Type B pancreatic cell (in vitro differentiated cells): ENCODE data around the gene RAX. TPM values are rescaled to one million over a fixed set of nuclear protein-coding genes. Genes with fewer than 3 reads are reported as not detected.

Experiments used
- DNase-seq: peaks from one replicate; pipeline ENCODE4 v3.0.0; 2021; ENCODE audit warnings: mixed read lengths; ENCODE audit not compliant: unreplicated experiment; ENCODE audit errors: extremely low spot score
- H3K27ac Mint-ChIP-seq: 2 replicates; pipeline ENCODE4 v1.8.0; 2021; ENCODE audit warnings: mild to moderate bottlenecking, mixed read lengths
- H3K27me3 Mint-ChIP-seq: 2 replicates; pipeline ENCODE4 v1.8.0; 2021; ENCODE audit warnings: mixed read lengths
- H3K36me3 Mint-ChIP-seq: 2 replicates; pipeline ENCODE4 v1.8.0; 2021; ENCODE audit warnings: mixed read lengths
- H3K4me1 Mint-ChIP-seq: one replicate; pipeline ENCODE4 v1.8.0; 2021; ENCODE audit warnings: mixed read lengths; ENCODE audit not compliant: unreplicated experiment
- H3K4me3 Mint-ChIP-seq: 2 replicates; pipeline ENCODE4 v1.8.0; 2021; ENCODE audit warnings: mild to moderate bottlenecking, mixed read lengths
- H3K9me3 Mint-ChIP-seq: 2 replicates; pipeline ENCODE4 v1.8.0; 2021; ENCODE audit warnings: mixed read lengths
- CTCF ChIP-seq: fragments of 200-600 bp; sonication (generic); conservative IDR thresholded peaks from 2 replicates; pipeline ENCODE4 v1.5.0; 2021; ENCODE audit warnings: antibody characterized with exemption, mild to moderate bottlenecking
- total RNA-seq: library from RNA; stranded (reverse); gene quantifications from 2 replicates; pipeline ENCODE4 v1.2.1, GENCODE V29; 2021; ENCODE audit warnings: low replicate concordance

RAX gene
- total RNA-seq, 1 donor from 2014 or later = not detected

GRCh38 chr18:59306640-59307039 is 33.4 kb upstream of the RAX start:
- H3K4me3 Mint-ChIP-seq = no peak overlapping the region
- no peak overlapping the region for H3K27ac Mint-ChIP-seq
- no peaks in the 10 kb centered on the region for H3K9me3 Mint-ChIP-seq
- no peak for TF ChIP-seq CTCF
- peaks cover 73% of the 10 kb centered on the region for H3K27me3 Mint-ChIP-seq
- H3K36me3 Mint-ChIP-seq = no peaks in the 10 kb centered on the region
- no peaks in the 10 kb centered on the region for H3K4me1 Mint-ChIP-seq
- no peak for DNase-seq

GRCh38 chr18:59305295-59305694 is 32.0 kb upstream of the RAX start:
- no peak overlapping the region for H3K27ac Mint-ChIP-seq
- H3K4me3 Mint-ChIP-seq = no peak overlapping the region
- TF ChIP-seq CTCF = no peak
- H3K36me3 Mint-ChIP-seq = no peaks in the 10 kb centered on the region
- peaks cover 62% of the 10 kb centered on the region for H3K27me3 Mint-ChIP-seq
- no peaks in the 10 kb centered on the region for H3K9me3 Mint-ChIP-seq
- no peak for DNase-seq
- H3K4me1 Mint-ChIP-seq = no peaks in the 10 kb centered on the region

GRCh38 chr18:59303656-59304195 is 30.5 kb upstream of the RAX start:
- Mint-ChIP-seq H3K36me3 (no peaks in the 10 kb centered on the region), H3K4me1 (no peaks in the 10 kb centered on the region), H3K4me3 (no peak overlapping the region), H3K27ac (no peak overlapping the region), H3K27me3 (peaks cover 56% of the 10 kb centered on the region), H3K9me3 (no peaks in the 10 kb centered on the region)
- DNase-seq = no peak
- TF ChIP-seq CTCF = no peak

GRCh38 chr18:59303006-59303405 is 29.8 kb upstream of the RAX start:
- Mint-ChIP-seq H3K4me3 (no peak overlapping the region), H3K27ac (no peak overlapping the region), H3K9me3 (no peaks in the 10 kb centered on the region), H3K4me1 (no peaks in the 10 kb centered on the region), H3K27me3 (peaks cover 56% of the 10 kb centered on the region), H3K36me3 (no peaks in the 10 kb centered on the region)
- no peak for DNase-seq
- TF ChIP-seq CTCF = no peak

- DNase-seq = no peak
- no peak overlapping the region for H3K4me3 Mint-ChIP-seq
- no peaks in the 10 kb centered on the region for H3K4me1 Mint-ChIP-seq
- peaks cover 55% of the 10 kb centered on the region for H3K27me3 Mint-ChIP-seq
- no peak overlapping the region for H3K27ac Mint-ChIP-seq
- no peaks in the 10 kb centered on the region for H3K36me3 Mint-ChIP-seq
- TF ChIP-seq CTCF = no peak
- no peaks in the 10 kb centered on the region for H3K9me3 Mint-ChIP-seq
Observed at GRCh38 chr18:59301929-59302328, 28.7 kb upstream of the RAX start.
